GM21528 (cell line): ENCODE results near the gene TM6SF1.
"Not testable (repeated sequence)": the region's sequence is repeated elsewhere in the genome, so short reads cannot be mapped to it uniquely, and the experiment has no call there.

Experiments
- ATAC-seq: cut with Tn5 transposase; IDR thresholded peaks from one replicate; pipeline ENCODE4 v1.9.1; 2021; ENCODE audit warnings: mild to moderate bottlenecking, moderate library complexity; ENCODE audit not compliant: unreplicated experiment, low FRiP score

TM6SF1 gene

DNA sequence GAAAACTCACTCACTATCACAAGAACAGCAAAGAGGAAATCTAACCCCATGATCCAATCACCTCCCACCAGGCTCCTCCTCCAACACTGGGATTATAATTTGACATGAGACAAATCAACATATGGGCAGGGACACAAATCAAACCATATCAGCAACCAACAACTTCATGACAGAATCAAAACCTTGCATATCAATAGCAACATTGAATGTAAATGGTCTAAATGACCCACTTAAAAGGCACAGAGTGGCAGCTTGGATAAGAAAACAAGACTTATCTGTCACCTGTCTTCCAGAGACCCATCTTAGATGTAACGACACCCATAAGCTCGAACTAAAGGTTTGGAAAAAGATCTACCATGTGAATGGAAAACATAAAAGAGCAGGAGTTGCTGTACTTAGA lies 59.4 kb downstream of the TM6SF1 start:
- ATAC-seq: no peak

GRCh38 chr15:83169576-83169975 lies 62.1 kb downstream of the TM6SF1 start:
- not testable (repeated sequence) for ATAC-seq

GRCh38 chr15:83170474-83171165 lies 63.2 kb downstream of the TM6SF1 start:
- ATAC-seq: no peak

- ATAC-seq: no peak
Observed at GRCh38 chr15:83174891-83175290, 67.4 kb downstream of the TM6SF1 start.

DNA sequence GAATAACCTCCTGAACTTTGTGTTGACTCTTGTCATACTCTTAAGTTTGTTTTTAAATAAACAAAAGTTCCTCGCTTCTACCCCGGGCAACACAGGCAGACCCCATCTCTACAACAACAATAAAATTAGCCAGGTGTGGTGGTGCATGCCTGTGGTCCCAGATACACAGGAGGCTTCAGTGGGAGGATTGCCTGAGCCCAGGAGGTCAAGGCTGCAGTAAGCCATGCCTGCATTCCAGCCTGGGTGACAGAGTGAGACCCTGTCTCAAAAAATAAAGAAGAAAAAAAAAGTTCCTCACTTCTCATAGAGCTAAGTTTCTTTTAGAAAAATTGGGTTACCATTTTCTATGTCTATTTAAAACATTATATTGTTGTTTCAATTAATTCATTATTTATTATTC lies 70.9 kb downstream of the TM6SF1 start:
- ATAC-seq: no peak

GRCh38 chr15:83178869-83179325 lies 71.5 kb downstream of the TM6SF1 start:
- ATAC-seq: no peak

- no peak for ATAC-seq
Observed at GRCh38 chr15:83185561-83185960, 78.1 kb downstream of the TM6SF1 start.
